ENCODE results near the gene LEMD2.

Gene LEMD2

GRCh38 chr6:33778444-33779121 is 10.3 kb downstream of the LEMD2 start:
- Histone ChIP-seq H3K36me3 (ENCODE audit: insufficient read depth, low read length) (peaks cover 62% of the 10 kb centered on the region), H3K9ac (ENCODE audit: low read depth, low read length) (no peak overlapping the region), H3K4me1 (ENCODE audit: insufficient read depth, low read length) (peaks cover 37% of the 10 kb centered on the region), H3K9me3 (ENCODE audit: control insufficient read depth, insufficient read depth, low read length) (no peaks in the 10 kb centered on the region)

- Histone ChIP-seq H3K9ac (ENCODE audit: low read depth, low read length) (no peak overlapping the region), H3K36me3 (ENCODE audit: insufficient read depth, low read length) (peaks cover 63% of the 10 kb centered on the region), H3K4me1 (ENCODE audit: insufficient read depth, low read length) (peaks cover 41% of the 10 kb centered on the region), H3K9me3 (ENCODE audit: control insufficient read depth, insufficient read depth, low read length) (no peaks in the 10 kb centered on the region)
Observed at GRCh38 chr6:33777398-33778388, 11.2 kb downstream of the LEMD2 start.

GRCh38 chr6:33776764-33777163 is 12.2 kb downstream of the LEMD2 start:
- no peak overlapping the region for H3K9ac ChIP-seq (ENCODE audit: low read depth, low read length)
- H3K9me3 ChIP-seq (ENCODE audit: control insufficient read depth, insufficient read depth, low read length), result no peaks in the 10 kb centered on the region
- H3K36me3 ChIP-seq (ENCODE audit: insufficient read depth, low read length), result peaks cover 63% of the 10 kb centered on the region
- peaks cover 41% of the 10 kb centered on the region for H3K4me1 ChIP-seq (ENCODE audit: insufficient read depth, low read length)

- H3K4me1 ChIP-seq (ENCODE audit: insufficient read depth, low read length), result peaks cover 40% of the 10 kb centered on the region
- no peak overlapping the region for H3K9ac ChIP-seq (ENCODE audit: low read depth, low read length)
- H3K36me3 ChIP-seq (ENCODE audit: insufficient read depth, low read length), result peaks cover 63% of the 10 kb centered on the region
- H3K9me3 ChIP-seq (ENCODE audit: control insufficient read depth, insufficient read depth, low read length), result no peaks in the 10 kb centered on the region
Observed at GRCh38 chr6:33776186-33776585, 12.7 kb downstream of the LEMD2 start.

GRCh38 chr6:33774774-33775173 is 14.2 kb downstream of the LEMD2 start:
- H3K9me3 ChIP-seq (ENCODE audit: control insufficient read depth, insufficient read depth, low read length), result no peaks in the 10 kb centered on the region
- H3K4me1 ChIP-seq (ENCODE audit: insufficient read depth, low read length), result peaks cover 40% of the 10 kb centered on the region
- H3K9ac ChIP-seq (ENCODE audit: low read depth, low read length), result no peak overlapping the region
- H3K36me3 ChIP-seq (ENCODE audit: insufficient read depth, low read length), result peaks cover 57% of the 10 kb centered on the region

- Histone ChIP-seq H3K36me3 (ENCODE audit: insufficient read depth, low read length) (peaks cover 40% of the 10 kb centered on the region), H3K9ac (ENCODE audit: low read depth, low read length) (no peak overlapping the region), H3K9me3 (ENCODE audit: control insufficient read depth, insufficient read depth, low read length) (no peaks in the 10 kb centered on the region), H3K4me1 (ENCODE audit: insufficient read depth, low read length) (peaks cover 32% of the 10 kb centered on the region)
Observed at GRCh38 chr6:33772902-33773472, 15.9 kb downstream of the LEMD2 start.

- Histone ChIP-seq H3K9ac (ENCODE audit: low read depth, low read length) (no peak overlapping the region), H3K36me3 (ENCODE audit: insufficient read depth, low read length) (peaks cover 33% of the 10 kb centered on the region), H3K9me3 (ENCODE audit: control insufficient read depth, insufficient read depth, low read length) (no peaks in the 10 kb centered on the region), H3K4me1 (ENCODE audit: insufficient read depth, low read length) (peaks cover 32% of the 10 kb centered on the region)
Observed at GRCh38 chr6:33772082-33772830, 16.7 kb downstream of the LEMD2 start.

- H3K9me3 ChIP-seq (ENCODE audit: control insufficient read depth, insufficient read depth, low read length), result no peaks in the 10 kb centered on the region
- H3K9ac ChIP-seq (ENCODE audit: low read depth, low read length), result no peak overlapping the region
- peaks cover 25% of the 10 kb centered on the region for H3K36me3 ChIP-seq (ENCODE audit: insufficient read depth, low read length)
- peaks cover 32% of the 10 kb centered on the region for H3K4me1 ChIP-seq (ENCODE audit: insufficient read depth, low read length)
Observed at GRCh38 chr6:33771146-33772081, 17.5 kb downstream of the LEMD2 start.

GRCh38 chr6:33770833-33771145 is 18.1 kb downstream of the LEMD2 start:
- Histone ChIP-seq H3K9ac (ENCODE audit: low read depth, low read length) (no peak overlapping the region), H3K36me3 (ENCODE audit: insufficient read depth, low read length) (peaks cover 19% of the 10 kb centered on the region), H3K4me1 (ENCODE audit: insufficient read depth, low read length) (peaks cover 32% of the 10 kb centered on the region), H3K9me3 (ENCODE audit: control insufficient read depth, insufficient read depth, low read length) (no peaks in the 10 kb centered on the region)

- H3K36me3 ChIP-seq (ENCODE audit: insufficient read depth, low read length), result peaks cover 18% of the 10 kb centered on the region
- peaks cover 32% of the 10 kb centered on the region for H3K4me1 ChIP-seq (ENCODE audit: insufficient read depth, low read length)
- H3K9ac ChIP-seq (ENCODE audit: low read depth, low read length), result no peak overlapping the region; the same call in 1 of the 2 replicates
- H3K9me3 ChIP-seq (ENCODE audit: control insufficient read depth, insufficient read depth, low read length), result no peaks in the 10 kb centered on the region
Observed at GRCh38 chr6:33770124-33770832, 18.7 kb downstream of the LEMD2 start.

- peaks cover 32% of the 10 kb centered on the region for H3K4me1 ChIP-seq (ENCODE audit: insufficient read depth, low read length)
- no peak overlapping the region for H3K9ac ChIP-seq (ENCODE audit: low read depth, low read length)
- H3K36me3 ChIP-seq (ENCODE audit: insufficient read depth, low read length), result peaks cover 13% of the 10 kb centered on the region; the same call in 1 of the 2 replicates
- H3K9me3 ChIP-seq (ENCODE audit: control insufficient read depth, insufficient read depth, low read length), result no peaks in the 10 kb centered on the region
Observed at GRCh38 chr6:33769248-33769821, 19.6 kb downstream of the LEMD2 start.

- H3K4me1 ChIP-seq (ENCODE audit: insufficient read depth, low read length), result peaks cover 32% of the 10 kb centered on the region
- H3K9me3 ChIP-seq (ENCODE audit: control insufficient read depth, insufficient read depth, low read length), result no peaks in the 10 kb centered on the region
- H3K36me3 ChIP-seq (ENCODE audit: insufficient read depth, low read length), result peaks cover 13% of the 10 kb centered on the region; the same call in 1 of the 2 replicates
- H3K9ac ChIP-seq (ENCODE audit: low read depth, low read length), result no peak overlapping the region
Observed at GRCh38 chr6:33768644-33769120, 20.2 kb downstream of the LEMD2 start.
